NT2/D1 (cell line): Measurements from ENCODE around the gene TMEM131.

Source experiments
- SUZ12 ChIP-seq: IDR thresholded peaks from 2 replicates; pipeline ENCODE4 v1.6.1; 2011; ENCODE audit not compliant: insufficient read length, insufficient read depth; ENCODE audit errors: extremely low read depth
- YY1 ChIP-seq: IDR thresholded peaks from 2 replicates; pipeline ENCODE4 v1.6.1; 2011; ENCODE audit not compliant: insufficient read length, insufficient read depth
- ZNF274 ChIP-seq: IDR thresholded peaks from 2 replicates; pipeline ENCODE4 v1.6.1; 2011; ENCODE audit warnings: mild to moderate bottlenecking, low read depth, low read length

DNA sequence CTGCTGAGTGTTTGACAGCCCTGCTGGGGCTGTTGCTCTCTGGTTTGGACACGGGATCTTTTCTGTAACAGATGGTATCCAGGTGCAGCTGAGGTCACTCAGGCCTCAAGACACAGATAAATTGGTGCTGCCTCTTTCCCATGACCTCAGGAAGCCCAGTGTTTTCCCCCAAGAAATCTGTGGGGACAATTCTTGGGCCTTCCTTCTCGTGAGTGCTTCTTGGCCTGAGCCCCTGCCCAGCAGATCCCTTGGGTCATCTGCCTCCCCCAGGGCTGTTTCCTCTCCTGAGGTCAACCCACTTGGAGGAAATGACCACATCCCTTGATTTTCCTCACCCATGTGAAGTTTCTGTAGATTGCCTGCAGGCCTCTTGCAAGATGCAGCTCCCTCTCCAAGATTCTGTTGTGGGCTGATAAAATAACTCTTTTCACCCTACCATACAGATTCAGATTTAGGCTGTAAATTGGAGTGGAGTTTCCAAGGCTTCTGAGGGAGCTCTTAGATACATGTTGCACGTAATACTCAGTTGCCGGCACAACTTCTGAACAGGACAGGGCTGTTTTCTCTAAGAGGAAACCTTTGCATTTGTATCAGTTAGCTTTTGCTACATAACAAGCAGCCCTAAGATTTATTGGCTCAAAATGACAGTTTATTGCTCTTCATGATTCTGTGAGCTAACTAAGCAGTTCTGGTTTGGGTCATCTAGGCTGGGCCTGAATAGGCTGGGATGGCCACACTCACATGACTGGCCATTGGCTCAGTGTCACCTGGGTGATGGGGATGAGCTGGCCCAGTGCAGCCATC, 269.3 kb downstream of the TMEM131 start:
- TF ChIP-seq YY1 (no peak), ZNF274 (no peak), SUZ12 (no peak)
